Measurements from ENCODE around the gene IKZF3.

GRCh38 chr17:39757176-39757662 lies 106.9 kb downstream of the IKZF3 start:
- TF ChIP-seq CTCF (IDR thresholded peaks at IDR 0.05; ENCODE audit: insufficient read depth, low read length, poor library complexity, severe bottlenecking) (no peak), EZH2phosphoT487 (conservative IDR thresholded peaks at IDR 0.05; ENCODE audit: low read length) (no peak)

Data from SU-DHL-6 (cell line).